D341Med (cell line): ENCODE results near the gene ULK4.
"Not testable (repeated sequence)": the region's sequence is repeated elsewhere in the genome, so short reads cannot be mapped to it uniquely, and the experiment has no call there.

Experiments
- DNase-seq: peaks from one replicate; pipeline ENCODE4 v3.0.0; 2012; ENCODE audit warnings: low spot score

ULK4 gene

GRCh38 chr3:41431386-41431785, 530.5 kb downstream of the ULK4 start:
- DNase-seq: no peak

GRCh38 chr3:41430886-41431285, 531.0 kb downstream of the ULK4 start:
- no peak for DNase-seq

- no peak for DNase-seq
Measured at GRCh38 chr3:41430391-41430790, 531.5 kb downstream of the ULK4 start.

GRCh38 chr3:41426485-41426884, 535.4 kb downstream of the ULK4 start:
- no peak for DNase-seq

- DNase-seq: no peak
Measured at GRCh38 chr3:41424543-41425300, 537.2 kb downstream of the ULK4 start.

- no peak for DNase-seq
Measured at GRCh38 chr3:41419809-41420208, 542.1 kb downstream of the ULK4 start.

GRCh38 chr3:41418961-41419691, 542.8 kb downstream of the ULK4 start:
- no peak for DNase-seq

- DNase-seq: no peak
Measured at GRCh38 chr3:41417574-41417973, 544.3 kb downstream of the ULK4 start.

- no peak for DNase-seq
Measured at GRCh38 chr3:41411065-41411464, 550.8 kb downstream of the ULK4 start.

GRCh38 chr3:41405466-41405865, 556.4 kb downstream of the ULK4 start:
- no peak for DNase-seq

- DNase-seq: no peak
Measured at GRCh38 chr3:41404582-41404981, 557.3 kb downstream of the ULK4 start.

GRCh38 chr3:41394896-41395295, 567.0 kb downstream of the ULK4 start:
- no peak for DNase-seq

- DNase-seq: not testable (repeated sequence)
Measured at GRCh38 chr3:41370765-41371535, 591.0 kb downstream of the ULK4 start.

- DNase-seq: no peak
Measured at GRCh38 chr3:41370307-41370706, 591.6 kb downstream of the ULK4 start.

- no peak for DNase-seq
Measured at GRCh38 chr3:41369838-41370237, 592.1 kb downstream of the ULK4 start.

GRCh38 chr3:41365973-41366372, 595.9 kb downstream of the ULK4 start:
- no peak for DNase-seq

- DNase-seq: no peak
Measured at GRCh38 chr3:41364736-41365135, 597.2 kb downstream of the ULK4 start.

- no peak for DNase-seq
Measured at GRCh38 chr3:41363830-41364523, 597.9 kb downstream of the ULK4 start.

GRCh38 chr3:41362638-41363559, 599.0 kb downstream of the ULK4 start:
- no peak for DNase-seq

GRCh38 chr3:41357271-41357670, 604.6 kb downstream of the ULK4 start:
- DNase-seq: no peak

GRCh38 chr3:41356775-41357174, 605.1 kb downstream of the ULK4 start:
- no peak for DNase-seq
